ENCODE results near the gene OR3A2.
"Not testable (repeated sequence)": the region's sequence is repeated elsewhere in the genome, so short reads cannot be mapped to it uniquely, and the experiment has no call there.

DNA sequence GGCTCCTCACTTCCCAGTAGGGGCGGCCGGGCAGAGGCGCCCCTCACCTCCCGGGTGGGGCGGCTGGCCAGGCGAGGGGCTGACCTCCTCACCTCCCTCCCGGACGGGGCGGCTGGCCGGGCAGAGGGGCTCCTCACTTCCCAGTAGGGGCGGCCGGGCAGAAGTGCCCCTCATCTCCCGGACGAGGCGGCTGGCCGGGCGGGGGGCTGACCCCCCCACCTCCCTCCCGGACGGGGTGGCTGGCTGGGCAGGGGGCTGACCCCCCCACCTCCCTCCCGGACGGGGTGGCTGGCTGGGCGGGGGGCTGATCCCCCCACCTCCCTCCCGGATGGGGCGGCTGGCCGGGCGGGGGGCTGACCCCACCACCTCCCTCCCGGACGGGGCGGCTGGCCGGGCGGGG, 14.9 kb downstream of the OR3A2 start:
- TF ChIP-seq, protein P1, sequence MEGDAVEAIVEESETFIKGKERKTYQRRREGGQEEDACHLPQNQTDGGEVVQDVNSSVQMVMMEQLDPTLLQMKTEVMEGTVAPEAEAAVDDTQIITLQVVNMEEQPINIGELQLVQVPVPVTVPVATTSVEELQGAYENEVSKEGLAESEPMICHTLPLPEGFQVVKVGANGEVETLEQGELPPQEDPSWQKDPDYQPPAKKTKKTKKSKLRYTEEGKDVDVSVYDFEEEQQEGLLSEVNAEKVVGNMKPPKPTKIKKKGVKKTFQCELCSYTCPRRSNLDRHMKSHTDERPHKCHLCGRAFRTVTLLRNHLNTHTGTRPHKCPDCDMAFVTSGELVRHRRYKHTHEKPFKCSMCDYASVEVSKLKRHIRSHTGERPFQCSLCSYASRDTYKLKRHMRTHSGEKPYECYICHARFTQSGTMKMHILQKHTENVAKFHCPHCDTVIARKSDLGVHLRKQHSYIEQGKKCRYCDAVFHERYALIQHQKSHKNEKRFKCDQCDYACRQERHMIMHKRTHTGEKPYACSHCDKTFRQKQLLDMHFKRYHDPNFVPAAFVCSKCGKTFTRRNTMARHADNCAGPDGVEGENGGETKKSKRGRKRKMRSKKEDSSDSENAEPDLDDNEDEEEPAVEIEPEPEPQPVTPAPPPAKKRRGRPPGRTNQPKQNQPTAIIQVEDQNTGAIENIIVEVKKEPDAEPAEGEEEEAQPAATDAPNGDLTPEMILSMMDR (conservative IDR thresholded peaks at IDR 0.05 in 1 of 2, IDR thresholded peaks at IDR 0.05 in 1 of 2; ENCODE audit: low read depth in 1 of 2, low read length in 2 of 2) = not testable (repeated sequence)
- TF ChIP-seq EZH2 (IDR thresholded peaks at IDR 0.05; ENCODE audit: low read length, missing control alignments) = not testable (repeated sequence)

All from fibroblast of lung (primary cell).